Glutamatergic neuron (in vitro differentiated cells): Measurements from ENCODE around the gene NATD1. TPM values are rescaled to one million over a fixed set of nuclear protein-coding genes. Genes with fewer than 3 reads are reported as not detected.

Experiments used
- DNase-seq: peaks from one replicate; pipeline ENCODE4 v3.0.0; 2022
- H3K27ac Mint-ChIP-seq: one replicate; pipeline ENCODE4 v1.8.0; 2020; ENCODE audit warnings: mild to moderate bottlenecking, mixed read lengths, inconsistent platforms; ENCODE audit not compliant: unreplicated experiment
- H3K27me3 Mint-ChIP-seq: one replicate; pipeline ENCODE4 v1.8.0; 2020; ENCODE audit warnings: mild to moderate bottlenecking, moderate library complexity, mixed read lengths, inconsistent platforms; ENCODE audit not compliant: unreplicated experiment
- H3K36me3 Mint-ChIP-seq: one replicate; pipeline ENCODE4 v1.8.0; 2020; ENCODE audit warnings: mild to moderate bottlenecking, mixed read lengths, inconsistent platforms; ENCODE audit not compliant: unreplicated experiment
- H3K4me1 Mint-ChIP-seq: one replicate; pipeline ENCODE4 v1.8.0; 2020; ENCODE audit warnings: mild to moderate bottlenecking, low read depth, mixed read lengths, inconsistent platforms; ENCODE audit not compliant: unreplicated experiment
- H3K4me3 Mint-ChIP-seq: one replicate; pipeline ENCODE4 v1.8.0; 2020; ENCODE audit warnings: mild to moderate bottlenecking, mixed read lengths, inconsistent platforms; ENCODE audit not compliant: unreplicated experiment
- H3K9me3 Mint-ChIP-seq: one replicate; pipeline ENCODE4 v1.8.0; 2020; ENCODE audit warnings: mild to moderate bottlenecking, moderate library complexity, mixed read lengths, inconsistent platforms; ENCODE audit not compliant: unreplicated experiment
- CTCF ChIP-seq: fragments of 200-600 bp; sonication (generic); IDR thresholded peaks from one replicate; pipeline ENCODE4 v1.5.0; 2021; ENCODE audit not compliant: partially characterized antibody, unreplicated experiment
- total RNA-seq: library from RNA; stranded (reverse); fragmentation: NEBNext Ultra II Directional; extraction: Animal tissue kit (Norgen Biotek cat#: 25700); gene quantifications from one replicate; pipeline ENCODE4 v1.2.1, GENCODE V29; 2021; ENCODE audit not compliant: unreplicated experiment

Gene NATD1
- total RNA-seq, 1 donor from 2014 or later, result 45.9 TPM

GRCh38 chr17:21268596-21269188, 15.5 kb upstream of the NATD1 start:
- H3K9me3 Mint-ChIP-seq, result peaks cover 4% of the 10 kb centered on the region

GRCh38 chr17:21263376-21263775, 10.2 kb upstream of the NATD1 start:
- H3K9me3 Mint-ChIP-seq, result peaks cover 6% of the 10 kb centered on the region
- DNase-seq, result no peak
- no peaks in the 10 kb centered on the region for H3K4me1 Mint-ChIP-seq
- no peak overlapping the region for H3K4me3 Mint-ChIP-seq
- H3K36me3 Mint-ChIP-seq, result no peaks in the 10 kb centered on the region
- TF ChIP-seq CTCF, result no peak
- no peak overlapping the region for H3K27ac Mint-ChIP-seq
- peaks cover 6% of the 10 kb centered on the region for H3K27me3 Mint-ChIP-seq

More at GRCh38 chr17:21268596-21269188, 15.5 kb upstream of the NATD1 start:
- Mint-ChIP-seq H3K4me3 (no peak overlapping the region), H3K4me1 (no peaks in the 10 kb centered on the region), H3K27me3 (peaks cover 8% of the 10 kb centered on the region), H3K36me3 (no peaks in the 10 kb centered on the region), H3K27ac (no peak overlapping the region)
- TF ChIP-seq CTCF, result no peak
- DNase-seq, result no peak

- no peaks in the 10 kb centered on the region for H3K4me1 Mint-ChIP-seq
- H3K4me3 Mint-ChIP-seq, result no peak overlapping the region
- no peak overlapping the region for H3K27ac Mint-ChIP-seq
- no peak for TF ChIP-seq CTCF
- no peak for DNase-seq
- peaks cover 6% of the 10 kb centered on the region for H3K9me3 Mint-ChIP-seq
- H3K27me3 Mint-ChIP-seq, result peaks cover 6% of the 10 kb centered on the region
- no peaks in the 10 kb centered on the region for H3K36me3 Mint-ChIP-seq
Measured at GRCh38 chr17:21262259-21262993, 9.2 kb upstream of the NATD1 start.

GRCh38 chr17:21258593-21258992, 5.4 kb upstream of the NATD1 start:
- Mint-ChIP-seq H3K27me3 (peaks cover 3% of the 10 kb centered on the region), H3K4me1 (no peaks in the 10 kb centered on the region), H3K36me3 (no peaks in the 10 kb centered on the region), H3K9me3 (peaks cover 2% of the 10 kb centered on the region), H3K27ac (no peak overlapping the region), H3K4me3 (no peak overlapping the region)
- DNase-seq, result no peak
- TF ChIP-seq CTCF, result no peak
